IPS DF 19.7 (cell line): ENCODE measurements around the gene DDHD1.
A peak's percentile ranks its signal among the peaks of the same experiment; 100 is the strongest.
"Not testable (repeated sequence)": the region's sequence is repeated elsewhere in the genome, so short reads cannot be mapped to it uniquely, and the experiment has no call there.

Experiments
- DNase-seq: peaks from one replicate; pipeline ENCODE4 v3.0.0-alpha.2; 2013; ENCODE audit warnings: low read depth, low spot score

The DDHD1 gene

DNA sequence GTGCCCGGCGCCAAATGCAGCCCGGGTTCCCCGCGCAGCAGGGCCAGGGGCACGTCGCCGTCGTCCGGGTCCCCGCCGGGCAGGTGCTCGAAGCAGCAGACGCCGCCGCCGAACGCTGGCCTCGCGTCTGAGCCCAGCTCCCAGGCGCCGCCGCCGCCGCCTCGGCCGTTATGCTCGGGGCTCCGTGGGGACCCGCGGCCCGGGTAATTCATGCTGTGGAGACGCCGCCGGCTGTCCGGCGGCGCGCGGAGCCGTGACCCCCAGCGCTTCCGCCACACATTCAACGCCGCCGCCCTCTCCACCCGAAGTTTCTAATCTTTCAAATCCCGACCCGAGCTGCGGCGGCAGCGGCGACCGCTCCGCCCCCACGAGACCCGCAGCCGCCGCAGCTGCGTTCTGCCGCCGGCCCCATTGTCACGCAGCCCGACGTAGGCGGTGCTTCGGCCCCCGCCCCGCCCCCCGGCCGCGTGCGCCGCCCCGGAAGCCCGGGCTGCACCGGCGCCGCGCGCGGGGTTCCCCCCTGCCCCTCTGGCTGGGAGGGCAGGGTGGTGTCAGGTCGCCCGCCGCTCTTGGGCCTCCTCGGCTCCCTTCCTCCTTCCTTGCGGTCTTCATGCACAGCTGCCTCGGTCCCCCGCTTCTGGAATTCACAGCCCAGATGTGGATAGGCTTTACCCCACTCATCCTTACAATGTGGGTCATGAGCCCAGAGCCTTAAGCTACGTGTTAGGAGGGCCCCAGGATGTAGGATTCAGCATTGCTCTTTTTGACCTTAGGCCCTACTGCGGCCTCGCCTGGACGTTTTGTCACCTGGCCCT, at the start of gene DDHD1:
Gene DDHD1 (minus strand): TSS at position 437 of the 815 bp plus-strand sequence. CDS start 225 bp downstream, at position 212.
- DNase-seq, result no peak

DNA sequence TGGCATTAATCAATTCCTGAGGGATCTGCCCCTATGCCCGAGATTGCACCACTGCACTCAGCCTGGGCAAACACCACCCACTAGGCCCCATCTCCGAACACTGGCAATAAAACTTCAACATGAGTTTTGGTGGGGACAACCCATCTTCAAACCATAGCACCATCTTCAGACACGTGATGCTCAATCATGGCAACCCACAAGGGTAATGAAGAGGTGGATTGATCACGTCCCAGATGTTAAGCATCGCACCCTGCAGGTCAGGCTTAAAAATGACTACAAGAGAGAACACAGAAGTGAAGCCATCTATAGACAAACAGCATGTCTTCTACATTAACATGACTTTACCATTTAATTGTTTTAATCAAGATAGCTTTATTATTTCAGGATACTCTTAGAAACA, 42.8 kb upstream of the DDHD1 start:
- no peak for DNase-seq

DNA sequence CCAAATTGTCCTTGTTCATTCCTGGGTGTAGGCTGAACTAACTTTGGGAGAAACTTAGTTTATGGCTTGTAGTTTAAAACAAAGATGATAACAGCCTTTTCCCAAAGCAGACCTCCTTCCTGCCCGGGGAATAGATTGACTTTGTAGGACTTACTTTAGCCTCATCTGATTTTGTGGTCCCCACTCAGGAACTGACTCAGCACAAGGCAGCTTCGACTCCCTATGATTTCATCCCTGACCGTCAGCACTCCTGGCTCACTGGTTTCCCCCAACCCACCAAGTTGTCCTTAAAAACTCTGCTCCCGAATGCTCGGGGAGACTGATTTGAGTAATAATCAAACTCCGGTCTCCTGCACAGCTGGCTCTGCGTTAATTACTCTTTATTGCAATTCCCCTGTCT, 40.1 kb upstream of the DDHD1 start:
- no peak for DNase-seq

DNA sequence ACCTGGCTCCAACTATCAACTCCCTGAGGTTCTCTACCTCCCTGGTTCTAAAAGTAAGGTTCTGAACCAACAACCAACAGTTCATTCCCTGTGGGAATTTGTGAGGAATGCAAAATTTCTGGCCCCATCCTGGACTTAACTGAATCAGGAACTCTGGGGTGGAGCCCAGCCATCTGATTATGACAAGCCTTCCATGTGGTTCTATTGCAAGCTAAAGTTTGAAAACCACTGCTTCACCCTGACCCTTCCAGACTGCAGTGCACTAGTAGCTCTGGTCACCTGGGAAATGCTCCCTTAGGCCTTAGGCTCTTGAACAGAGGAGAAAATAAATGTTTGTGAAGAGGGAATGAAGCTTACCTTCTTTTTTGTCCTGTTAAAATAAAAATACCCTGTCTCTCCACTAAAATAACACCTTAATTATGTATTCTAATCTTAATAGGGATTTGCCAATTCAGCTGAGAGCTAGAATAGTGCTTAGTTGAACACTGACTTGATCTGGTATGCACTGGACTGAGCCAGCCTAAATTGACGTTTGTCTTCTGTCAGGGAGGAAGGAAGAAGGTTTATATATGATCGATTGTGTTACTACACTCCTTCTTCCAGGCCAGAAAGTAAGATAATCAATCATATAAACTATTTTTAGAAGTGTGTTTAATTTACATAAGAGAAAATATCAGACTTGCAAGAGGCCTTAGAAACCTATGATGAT, 39.1 kb upstream of the DDHD1 start:
- no peak for DNase-seq

DNA sequence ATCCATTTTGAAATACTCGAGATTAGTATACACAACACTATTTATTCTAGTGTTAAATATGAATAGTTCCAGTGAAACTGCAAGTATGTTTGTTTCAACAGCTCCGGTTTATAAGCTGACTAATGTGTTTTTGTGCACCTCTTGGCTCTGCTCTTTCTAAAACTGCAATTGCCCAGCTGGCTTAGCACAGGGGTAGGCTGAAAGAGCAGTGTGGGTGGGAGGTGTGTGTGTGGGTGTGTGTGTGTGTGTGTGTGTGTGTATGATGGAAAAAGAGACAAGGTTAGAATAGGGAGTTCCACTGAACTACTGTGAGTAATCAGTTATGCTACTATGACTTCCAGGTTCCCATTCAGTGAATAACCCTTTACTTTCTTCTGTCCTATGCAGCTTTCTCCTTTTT, 37.8 kb upstream of the DDHD1 start:
- DNase-seq, result no peak

DNA sequence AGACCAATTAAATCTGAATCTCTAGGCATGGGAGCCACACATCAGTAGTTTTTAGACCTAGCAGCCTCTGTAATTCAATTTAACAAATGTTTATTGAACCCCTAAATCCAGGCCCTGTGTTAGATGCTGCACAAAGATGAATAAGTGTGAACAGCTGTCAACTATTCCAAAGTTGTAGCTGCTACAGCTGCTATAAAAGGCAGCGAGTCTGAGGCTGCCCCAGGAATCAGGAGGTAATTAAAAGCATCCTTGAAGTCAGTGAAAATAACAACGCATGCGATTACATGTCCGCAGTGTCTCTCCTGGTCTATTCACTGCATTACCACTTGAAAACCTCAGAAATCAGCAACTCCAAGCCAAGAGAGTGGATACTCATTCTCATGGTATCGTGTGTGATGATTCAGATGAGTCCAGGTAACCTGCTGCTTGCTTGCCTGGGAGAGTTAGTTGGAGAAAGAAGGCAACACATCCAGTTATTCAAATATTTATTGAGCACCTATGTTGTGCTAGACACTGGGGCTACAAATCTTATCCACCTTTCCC, 34.9 kb upstream of the DDHD1 start:
- no peak for DNase-seq

DNA sequence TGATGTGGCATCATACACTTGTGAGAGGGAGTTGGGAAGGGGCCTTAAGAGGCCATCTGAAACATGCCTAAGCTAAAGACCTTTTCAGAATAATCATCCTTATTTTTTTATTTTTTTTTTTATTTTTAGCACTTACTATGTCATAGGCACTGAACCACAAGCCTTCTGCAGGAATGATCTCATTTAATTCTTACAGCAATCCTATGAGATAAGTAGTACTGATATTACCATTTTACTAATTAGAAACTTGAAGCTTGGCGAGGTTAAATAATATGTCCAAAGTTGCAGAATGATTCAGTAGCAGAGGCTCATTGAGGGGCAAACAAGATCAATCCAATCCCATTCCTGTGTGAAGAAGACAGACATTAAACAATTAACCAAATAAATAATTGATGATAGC, 33.4 kb upstream of the DDHD1 start:
- DNase-seq, result no peak

DNA sequence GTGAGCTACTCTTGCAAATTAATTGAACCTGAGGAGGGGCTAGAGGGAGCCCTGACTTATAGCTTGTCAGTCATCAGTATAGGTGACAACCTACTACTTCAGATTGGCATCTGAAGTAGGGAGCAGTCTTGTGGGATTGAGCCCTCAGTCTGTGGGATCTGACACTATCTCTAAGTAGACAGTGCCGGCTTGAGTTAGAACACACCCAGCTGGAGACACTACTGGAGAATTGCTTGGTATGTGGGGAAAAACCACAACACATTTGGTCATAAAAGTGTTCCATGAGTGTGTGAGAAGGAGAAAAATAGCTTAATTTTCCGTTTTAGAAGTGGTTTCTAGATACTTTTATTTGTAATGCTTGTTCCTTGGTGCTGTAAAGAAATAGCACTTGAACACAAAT, 30.5 kb upstream of the DDHD1 start:
- DNase-seq, result no peak

DNA sequence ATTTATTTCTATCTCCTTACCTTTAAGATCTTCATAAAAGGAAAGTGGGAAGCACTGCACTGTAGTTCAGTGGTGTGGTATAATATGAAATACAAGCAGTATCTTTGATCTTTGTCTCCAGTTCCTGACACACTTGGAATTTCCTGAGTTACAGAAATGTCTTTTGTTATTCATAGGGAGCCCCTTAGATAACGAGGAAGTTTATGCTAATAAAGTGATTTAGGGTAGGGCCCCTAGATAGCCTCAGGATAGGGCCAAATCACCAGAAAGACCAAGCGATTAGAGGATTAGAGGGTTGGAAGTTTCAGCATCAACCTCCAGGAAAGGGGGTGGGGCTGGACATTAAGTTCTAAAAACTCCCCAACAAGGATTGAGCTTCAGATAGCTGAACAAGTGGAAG, 29.9 kb upstream of the DDHD1 start:
- DNase-seq, result no peak

DNA sequence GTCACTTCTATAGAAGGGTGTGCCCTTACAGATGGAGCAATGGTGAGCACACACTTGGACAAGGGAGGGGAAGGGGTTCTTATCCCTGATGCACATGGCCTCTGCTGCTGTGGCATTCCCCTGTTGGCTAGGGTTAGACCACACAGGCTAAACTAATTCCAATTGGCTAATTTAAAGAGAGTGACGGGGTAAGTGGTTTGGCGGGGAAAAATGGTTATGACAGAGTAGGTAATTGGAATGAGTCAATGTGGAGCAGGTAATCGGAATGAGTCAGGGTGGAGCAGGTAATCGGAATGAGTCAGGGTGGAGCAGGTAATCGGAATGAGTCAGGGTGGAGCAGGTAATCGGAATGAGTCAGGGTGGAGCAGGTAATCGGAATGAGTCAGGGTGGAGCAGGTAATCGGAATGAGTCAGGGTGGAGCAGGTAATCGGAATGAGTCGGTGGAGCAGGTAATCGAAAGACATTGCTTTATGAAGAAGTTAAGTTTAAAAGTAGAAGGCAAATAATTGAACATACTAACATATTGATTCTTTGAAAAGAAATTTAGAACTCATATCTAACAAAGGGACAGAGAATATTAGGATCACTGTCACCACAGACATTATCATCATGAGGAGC, 28.4 kb upstream of the DDHD1 start:
- DNase-seq, result not testable (repeated sequence)

DNA sequence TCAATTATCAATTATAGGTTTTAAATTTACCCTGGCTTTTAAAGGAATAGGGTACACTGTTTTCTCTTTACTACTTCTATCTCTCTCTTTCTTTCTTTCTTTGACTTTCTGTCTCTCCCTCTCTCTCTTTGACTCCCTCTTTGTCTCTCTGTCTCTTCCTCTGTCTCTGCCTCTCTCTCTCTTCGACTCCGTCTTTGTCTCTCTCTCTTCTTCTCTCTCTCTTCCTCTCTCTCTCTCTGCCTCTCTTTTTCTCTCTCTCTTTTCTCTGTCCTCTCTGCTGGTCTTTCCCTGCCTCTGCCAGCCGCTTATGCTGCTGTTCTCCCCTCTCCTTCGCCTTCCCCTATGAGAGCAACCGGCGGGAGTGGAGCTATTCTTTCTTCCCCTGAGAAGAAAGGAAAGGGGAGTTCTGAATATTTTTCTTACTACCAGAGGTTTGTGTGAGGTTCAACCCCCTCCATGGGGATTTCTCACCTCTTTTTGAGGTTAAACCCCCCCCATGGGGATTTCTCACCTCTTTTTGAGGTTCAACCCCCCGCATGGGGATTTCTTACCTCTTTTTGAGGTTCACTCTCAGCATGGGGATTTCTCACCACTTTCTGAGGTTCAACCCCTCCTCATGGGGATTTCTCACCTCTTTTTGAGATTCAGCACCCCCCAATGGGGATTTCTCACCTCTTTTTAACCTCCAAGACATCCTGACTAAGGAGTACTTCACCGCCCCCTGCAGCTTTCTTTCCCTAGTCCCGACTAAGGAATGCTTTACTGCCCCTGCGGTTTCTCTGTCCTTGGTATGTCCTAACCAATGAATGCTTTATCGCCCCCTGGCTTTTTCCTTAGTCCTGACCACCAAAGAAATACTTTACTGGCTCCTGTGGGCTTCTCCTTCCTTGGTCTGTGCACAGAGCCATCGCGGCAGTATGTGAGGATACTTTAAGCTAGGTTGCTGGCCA, 27.4 kb upstream of the DDHD1 start:
- DNase-seq, result peak; percentile 81

DNA sequence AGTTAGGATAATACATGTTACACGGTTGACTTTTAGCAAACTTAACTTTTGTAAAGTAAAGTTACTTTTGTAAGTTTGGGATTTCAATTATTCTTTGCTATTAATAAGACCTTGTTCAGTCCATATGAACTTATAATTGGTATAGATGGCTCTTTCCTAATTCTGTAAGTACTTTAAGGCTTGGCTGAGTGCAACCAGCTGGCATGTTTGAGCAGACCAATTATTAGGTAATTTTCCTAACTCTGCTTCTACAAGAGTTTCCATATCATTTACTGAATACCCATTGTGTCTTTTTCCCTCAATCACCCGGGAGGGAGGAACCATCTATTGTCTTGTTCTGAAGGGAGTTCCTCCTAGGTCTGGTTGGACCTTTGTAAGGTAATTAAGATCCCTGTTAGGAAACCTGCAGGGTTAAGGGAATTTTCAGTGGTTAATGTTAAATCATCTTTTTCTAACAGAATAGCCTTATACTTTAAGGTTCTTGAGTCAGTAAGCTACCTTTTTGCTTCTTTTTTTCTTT, 26.4 kb upstream of the DDHD1 start:
- DNase-seq, result not testable (repeated sequence)

DNA sequence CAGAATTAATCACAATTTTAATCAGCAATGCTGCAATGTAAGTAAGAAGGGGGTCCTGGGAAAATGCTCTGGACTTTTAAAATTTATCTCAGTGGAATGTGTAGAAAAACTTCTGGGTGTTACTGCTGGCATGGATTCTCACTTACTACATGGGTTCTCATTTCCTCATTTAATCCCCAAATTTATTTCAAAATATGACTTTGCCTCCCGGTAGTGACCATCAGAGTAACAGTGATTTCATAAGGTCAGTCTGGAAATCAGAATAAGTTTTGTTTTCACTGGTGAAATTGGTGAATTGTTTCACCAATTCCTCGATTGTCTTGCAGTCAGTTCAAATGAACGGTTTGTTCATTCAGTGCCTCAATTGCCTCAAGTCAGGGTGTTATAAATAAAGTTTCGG, 22.3 kb upstream of the DDHD1 start:
- DNase-seq, result no peak

DNA sequence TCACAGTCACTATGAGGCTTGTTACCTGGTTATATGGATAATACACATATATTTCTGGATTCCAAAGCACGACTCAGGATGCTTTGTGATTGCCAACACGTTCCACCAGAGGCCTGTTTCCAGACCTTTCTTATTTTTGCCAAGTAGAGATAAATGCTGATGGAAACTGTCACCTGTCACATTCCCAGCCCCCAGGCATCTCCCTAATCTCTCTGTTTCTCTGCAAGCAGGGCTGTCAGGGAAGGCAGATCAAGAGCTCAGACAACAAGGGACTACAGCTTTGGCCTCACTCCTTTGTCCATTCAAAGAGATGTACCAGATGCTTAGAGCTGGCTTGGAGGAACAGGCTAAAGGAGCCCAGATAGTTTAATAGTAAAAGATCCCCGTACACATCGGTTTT, 21.8 kb upstream of the DDHD1 start:
- DNase-seq, result no peak

DNA sequence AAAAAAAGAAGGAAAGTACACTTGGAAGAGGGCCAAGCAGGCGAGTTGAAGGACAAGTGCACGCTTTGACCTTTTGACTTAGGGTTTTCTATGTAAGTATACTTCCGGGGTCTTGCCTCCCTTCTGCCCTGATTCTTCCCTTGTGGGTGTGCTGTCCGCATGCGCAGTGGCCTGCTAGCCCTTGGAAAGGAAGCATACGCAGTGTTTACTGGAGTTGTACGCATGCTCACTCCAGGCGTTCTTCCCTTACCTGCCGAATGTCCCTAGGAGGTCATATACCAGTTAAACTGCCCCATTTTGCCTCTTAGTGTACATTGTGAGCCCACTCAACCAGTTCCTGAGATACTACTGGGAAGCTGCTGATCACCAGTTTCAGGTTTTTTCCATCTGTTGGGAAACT, 15.7 kb upstream of the DDHD1 start:
- DNase-seq, result no peak

DNA sequence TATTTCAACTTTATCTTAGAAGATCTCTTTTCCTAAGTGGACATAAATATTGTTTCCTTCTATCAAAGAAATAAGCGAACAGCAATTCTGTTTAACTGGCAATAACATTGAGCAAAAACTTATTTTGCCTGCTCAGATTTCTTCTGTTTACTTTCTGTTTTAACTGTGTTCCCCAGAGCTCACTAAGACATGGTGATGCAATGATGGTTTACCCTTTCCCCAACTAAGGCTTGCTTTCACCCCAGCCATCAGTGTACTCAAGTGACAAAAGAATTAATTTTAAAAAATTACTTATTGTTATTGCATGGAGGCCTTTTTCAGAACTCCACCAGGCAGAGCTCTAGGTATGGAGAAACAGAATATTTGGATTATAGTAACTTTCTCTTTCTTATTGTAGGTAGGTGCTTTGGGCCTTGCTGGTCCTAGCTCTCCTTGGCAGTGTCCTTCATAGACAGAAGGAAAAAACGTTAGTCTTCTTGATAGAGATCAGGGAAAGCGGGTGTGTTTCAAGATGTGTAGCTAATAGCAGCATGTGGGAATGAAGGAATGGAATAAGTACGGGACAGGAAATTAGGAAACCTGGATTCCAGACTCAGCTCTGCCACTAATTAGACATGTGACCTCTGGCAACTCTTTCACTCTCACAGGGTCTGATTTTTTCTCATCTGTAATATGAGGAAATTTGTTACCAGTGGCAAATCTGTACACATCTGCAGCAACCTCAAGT, 14.6 kb upstream of the DDHD1 start:
- no peak for DNase-seq

DNA sequence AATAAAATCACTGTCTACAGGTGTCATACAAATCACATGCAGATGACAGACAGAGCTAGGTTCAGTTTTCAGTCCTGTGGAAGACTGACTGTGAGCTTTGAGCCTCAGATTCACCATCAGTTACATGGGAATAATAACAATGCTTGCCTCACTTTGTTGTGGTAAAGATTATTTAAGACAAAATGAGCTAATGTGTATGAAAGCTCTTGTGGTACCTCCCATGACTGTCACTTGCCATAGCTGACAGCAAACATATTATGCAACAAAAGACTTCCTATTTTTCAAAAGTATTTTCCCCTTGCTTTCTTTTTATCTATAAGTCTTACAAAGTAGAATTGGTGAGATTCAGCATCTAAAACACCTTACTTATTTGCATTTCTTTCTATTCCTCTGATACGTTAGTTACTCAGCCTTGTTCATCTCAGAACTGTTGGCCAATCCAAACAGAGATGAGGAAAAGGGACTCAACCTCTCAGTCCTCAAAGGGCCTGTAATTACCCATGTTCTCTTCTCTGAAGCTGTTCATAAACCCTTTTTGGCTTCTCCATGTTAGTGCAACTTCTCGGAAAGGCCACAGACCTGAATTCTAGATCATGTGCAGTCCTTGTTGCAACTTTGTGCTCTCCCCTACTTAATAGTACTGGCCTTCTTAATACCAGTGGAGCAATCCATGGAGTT, 8.8 kb upstream of the DDHD1 start:
- no peak for DNase-seq

DNA sequence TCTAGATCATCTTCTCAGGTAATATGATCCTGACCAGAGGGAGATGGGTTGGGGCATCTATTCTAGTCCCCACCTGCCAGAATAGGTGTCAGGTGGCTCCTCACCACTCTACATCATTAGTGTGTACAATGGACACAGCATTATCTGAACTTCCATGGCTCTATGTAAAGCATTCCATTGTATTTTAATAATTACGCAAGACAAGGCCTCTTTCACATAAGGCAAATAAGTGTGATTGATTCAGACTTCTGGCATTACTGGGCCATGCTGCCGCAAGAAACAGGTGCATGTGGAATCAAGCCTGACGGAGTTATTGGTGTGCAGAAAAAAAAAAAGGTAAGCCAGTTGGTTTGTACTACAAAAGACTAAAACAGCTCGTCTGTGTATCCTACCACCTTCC, 3.1 kb upstream of the DDHD1 start:
- DNase-seq, result no peak

DNA sequence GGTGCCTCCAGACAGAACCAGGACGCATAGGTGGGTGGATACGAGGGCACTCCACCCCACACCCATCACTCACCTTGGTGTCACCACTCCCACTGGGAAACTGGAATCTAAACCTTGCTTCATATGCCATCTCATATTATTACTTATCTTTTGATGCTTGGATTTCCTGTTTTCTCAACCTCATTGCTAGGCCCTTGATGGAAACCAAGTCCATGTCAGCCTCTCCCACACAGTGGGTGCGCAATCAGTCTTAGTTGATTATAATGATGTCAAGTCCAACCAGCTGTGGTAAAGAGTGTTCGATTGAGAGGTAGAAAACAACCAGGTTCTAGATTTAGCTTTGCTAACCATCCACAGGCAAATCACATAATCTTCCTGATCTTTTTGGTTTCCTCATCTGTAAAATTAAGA, 584 bp upstream of the DDHD1 start:
- no peak for DNase-seq
